Kidney epithelial cell (primary cell): ENCODE results near the gene TLR8. TPM values are rescaled to one million over a fixed set of nuclear protein-coding genes. Genes with fewer than 3 reads are reported as not detected.

Experiments
- DNase-seq: peaks from one replicate; pipeline ENCODE4 v3.0.0-alpha.2; 2010; ENCODE audit warnings: low read depth
- H3K27me3 ChIP-seq: 2 replicates; pipeline ENCODE4 v1.6.0; 2011; ENCODE audit warnings: low read length; ENCODE audit not compliant: control insufficient read depth, insufficient read depth
- H3K36me3 ChIP-seq: 2 replicates; pipeline ENCODE4 v1.5.1; 2011; ENCODE audit warnings: low read length; ENCODE audit not compliant: control insufficient read depth, insufficient read depth
- H3K4me3 ChIP-seq: 2 replicates; pipeline ENCODE4 v1.5.1; 2011; ENCODE audit warnings: low read depth, mild to moderate bottlenecking, control low read depth, low read length
- CTCF ChIP-seq: IDR thresholded peaks from 2 replicates; pipeline ENCODE4 v1.5.1; 2011; ENCODE audit warnings: mild to moderate bottlenecking, moderate library complexity, low read length, control low read depth, inconsistent platforms; ENCODE audit not compliant: insufficient read depth, poor library complexity, severe bottlenecking
- total RNA-seq: library from RNA; depleted of rRNA; stranded (reverse); fragments of >200 nt; gene quantifications from 2 replicates; pipeline ENCODE4 v1.2.3, GENCODE V29; 2015

Gene TLR8
- total RNA-seq, 1 donor from 2014 or later = not detected

DNA sequence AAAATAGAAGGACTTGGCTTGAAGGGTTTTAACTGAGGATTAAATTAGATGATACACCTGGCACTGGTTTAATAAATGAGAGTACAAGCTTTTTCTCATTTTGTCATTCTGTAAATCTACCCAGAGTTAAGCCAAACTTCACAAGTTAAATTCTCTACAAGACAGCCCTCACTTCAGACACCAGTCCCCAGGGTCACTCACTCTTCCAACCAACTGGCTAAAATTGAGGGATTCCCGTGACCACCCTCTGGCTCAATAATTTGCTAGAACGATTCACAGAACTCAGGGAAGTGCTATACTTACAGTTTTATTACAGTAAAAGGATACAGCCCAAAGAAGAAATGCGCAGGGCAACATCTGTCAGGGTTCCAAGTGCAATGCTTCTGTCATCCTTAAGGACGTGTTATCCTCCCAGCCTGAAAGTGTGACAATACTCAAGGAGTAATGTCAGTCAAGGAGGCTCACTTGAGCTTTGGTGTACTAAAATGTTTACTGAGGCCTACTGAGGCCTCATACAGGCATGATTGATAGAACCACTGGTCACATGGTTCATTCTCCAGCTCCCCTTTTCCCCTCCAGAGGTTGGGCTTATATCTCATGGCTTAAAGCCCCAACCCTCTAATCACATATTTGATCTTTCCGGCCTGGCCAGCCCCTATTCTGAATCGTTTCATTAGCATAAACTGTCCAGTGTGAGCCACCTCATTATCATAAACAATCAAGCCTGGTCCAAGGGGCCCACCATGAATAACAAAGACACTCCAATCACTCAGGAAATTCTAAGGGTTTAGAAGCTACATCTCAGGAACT lies 58.9 kb downstream of the TLR8 start:
- Histone ChIP-seq H3K4me3 (no peak overlapping the region), H3K27me3 (no peaks in the 10 kb centered on the region), H3K36me3 (no peaks in the 10 kb centered on the region)
- TF ChIP-seq CTCF = no peak
- DNase-seq = no peak

DNA sequence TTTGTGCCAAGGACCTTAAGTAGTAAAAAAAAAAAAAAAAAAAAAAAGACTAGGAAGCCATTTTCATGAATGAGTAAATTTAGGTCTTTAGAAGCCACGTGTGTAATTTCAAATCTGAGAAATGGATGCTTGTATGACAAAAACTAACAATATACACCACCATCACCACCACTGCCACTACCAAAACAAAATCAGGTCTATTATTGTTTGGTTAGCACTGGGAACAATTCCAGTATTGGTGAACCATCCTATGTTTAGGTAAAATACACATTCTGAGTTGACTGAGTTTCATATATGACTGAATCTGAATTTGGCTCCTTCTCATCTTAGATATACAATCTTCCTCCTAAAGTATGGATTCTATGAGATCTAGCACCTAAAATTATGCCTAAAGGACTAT lies 59.7 kb downstream of the TLR8 start:
- H3K27me3 ChIP-seq = no peaks in the 10 kb centered on the region
- TF ChIP-seq CTCF = no peak
- no peak overlapping the region for H3K4me3 ChIP-seq
- H3K36me3 ChIP-seq = no peaks in the 10 kb centered on the region
- DNase-seq = no peak

DNA sequence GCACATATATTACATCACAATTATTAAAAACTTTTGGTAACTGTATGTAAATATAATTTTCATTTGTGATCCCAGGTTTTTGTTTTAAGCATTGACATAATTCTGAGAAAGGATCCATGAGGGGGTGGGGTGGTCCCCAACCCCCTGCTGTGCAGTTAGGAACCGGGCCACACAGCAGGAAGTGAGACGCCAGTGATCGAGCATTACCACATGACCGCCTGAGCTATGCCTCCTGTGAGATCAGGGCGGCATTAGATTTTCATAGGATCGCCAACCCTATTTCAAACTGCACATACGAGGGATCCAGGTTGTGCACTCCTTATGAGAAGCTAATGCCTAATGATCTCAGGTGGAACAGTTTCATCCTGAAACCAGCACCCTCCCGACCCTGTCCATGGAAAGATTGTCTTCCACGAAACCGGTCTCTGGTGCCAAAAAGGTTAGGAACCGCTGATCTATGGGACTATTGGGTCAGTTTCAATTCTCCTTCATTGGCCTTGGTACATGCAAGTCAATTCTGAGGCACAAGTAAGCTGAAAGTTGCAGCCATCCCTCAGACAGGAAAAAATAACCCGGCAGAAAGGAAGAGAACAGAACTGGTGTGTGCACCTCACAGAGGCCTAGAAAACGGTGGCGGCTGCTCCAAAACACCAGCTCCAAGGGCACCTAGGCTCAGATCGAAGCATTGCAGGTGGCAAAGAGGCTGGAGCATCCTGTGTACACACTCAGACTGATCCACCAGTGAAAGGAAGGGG lies 61.5 kb downstream of the TLR8 start:
- Histone ChIP-seq H3K36me3 (no peaks in the 10 kb centered on the region), H3K4me3 (no peak overlapping the region), H3K27me3 (no peaks in the 10 kb centered on the region)
- TF ChIP-seq CTCF = no peak
- no peak for DNase-seq

DNA sequence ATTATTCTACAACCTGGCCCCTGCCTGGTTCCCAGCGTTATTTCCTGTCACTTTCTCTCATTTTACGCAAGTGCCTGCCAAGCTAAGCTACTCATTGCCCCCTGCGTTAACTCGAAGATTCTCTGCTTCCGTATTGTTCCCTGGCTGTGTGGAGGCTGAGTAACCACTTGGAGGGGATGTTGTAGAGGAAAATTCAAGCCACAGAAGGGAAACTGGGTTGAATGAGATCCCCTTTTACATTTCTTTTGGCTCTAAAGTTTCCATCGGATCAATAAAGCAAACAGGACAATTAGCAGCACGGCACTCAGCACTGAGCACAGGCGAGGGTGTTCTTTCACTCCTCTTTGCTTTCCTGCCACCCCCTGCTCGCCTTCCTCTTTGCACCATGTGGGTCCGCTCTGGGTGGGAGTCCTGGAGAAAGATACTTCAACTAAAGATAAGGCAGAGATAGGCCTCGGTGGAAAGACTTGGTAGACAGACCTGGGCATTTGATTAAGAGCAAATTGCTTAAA lies 64.3 kb downstream of the TLR8 start:
- Histone ChIP-seq H3K36me3 (no peaks in the 10 kb centered on the region), H3K27me3 (no peaks in the 10 kb centered on the region), H3K4me3 (no peak overlapping the region)
- TF ChIP-seq CTCF = peak; percentile 30
- DNase-seq = no peak

GRCh38 chrX:12971282-12972003 lies 65.0 kb downstream of the TLR8 start:
- Histone ChIP-seq H3K36me3 (no peaks in the 10 kb centered on the region), H3K4me3 (no peak overlapping the region), H3K27me3 (no peaks in the 10 kb centered on the region)
- no peak for TF ChIP-seq CTCF
- no peak for DNase-seq
